MM.1S (cell line): ENCODE measurements around the gene PKP2.

Experiments used
- EZH2 ChIP-seq: fragments of 300-600 bp; sonication (generic); optimal IDR thresholded peaks from 2 replicates; pipeline ENCODE3; 2017; ENCODE audit warnings: low read depth, mild to moderate bottlenecking, antibody characterized with exemption, low read length, mixed read lengths
- EZH2phosphoT487 ChIP-seq: fragments of 300-600 bp; sonication (generic); IDR thresholded peaks from 2 replicates; pipeline ENCODE4 v1.6.1; 2018; ENCODE audit warnings: antibody characterized with exemption, low read length
- TF ChIP-seq, protein P1 (sequence below): fragments of 300-600 bp; sonication (generic); IDR thresholded peaks from 2 replicates; pipeline ENCODE4 v1.5.1; 2016; ENCODE audit warnings: antibody characterized with exemption, low read length, mixed read lengths

DNA sequence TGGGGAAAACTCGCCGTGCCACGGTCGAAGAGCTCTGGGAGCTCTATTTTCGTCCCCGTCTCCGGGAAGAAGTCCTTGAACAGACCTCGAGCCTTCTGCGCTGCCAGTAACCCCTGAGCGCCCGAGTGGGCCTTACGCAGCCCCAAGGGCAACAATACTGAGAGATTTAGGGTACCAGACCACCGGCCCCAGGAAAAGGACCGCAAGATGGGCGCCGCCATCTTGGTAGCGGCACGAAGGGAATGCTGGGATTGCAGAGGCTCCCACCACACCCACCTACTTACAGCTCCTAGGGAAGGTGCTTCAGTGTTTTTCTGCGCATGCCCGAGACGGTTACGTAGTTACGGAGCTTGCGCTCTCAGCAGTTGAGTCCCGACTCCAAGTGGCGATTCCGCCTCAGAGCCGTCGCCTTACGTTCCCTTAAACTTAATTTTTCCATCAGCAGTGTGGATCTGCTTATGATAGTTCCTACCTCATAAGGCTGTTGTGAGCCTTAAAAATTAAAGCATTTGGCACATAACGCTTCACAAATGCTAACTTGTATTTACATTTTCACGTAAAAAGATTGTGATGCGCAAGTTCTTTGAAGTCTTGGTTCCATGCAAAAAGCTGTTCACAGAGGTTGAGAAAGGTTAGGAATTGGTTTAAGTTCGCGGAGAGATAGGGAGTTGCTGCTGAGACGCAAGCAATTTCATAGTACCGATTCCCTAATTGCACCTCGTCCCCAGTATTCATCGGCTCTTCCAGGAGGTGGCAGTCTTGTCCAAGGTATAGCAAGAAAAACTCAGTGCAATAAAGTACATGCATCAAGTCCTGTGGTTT lies 140.7 kb downstream of the PKP2 start, which contains the start of gene YARS2:
- TF ChIP-seq, protein P1, sequence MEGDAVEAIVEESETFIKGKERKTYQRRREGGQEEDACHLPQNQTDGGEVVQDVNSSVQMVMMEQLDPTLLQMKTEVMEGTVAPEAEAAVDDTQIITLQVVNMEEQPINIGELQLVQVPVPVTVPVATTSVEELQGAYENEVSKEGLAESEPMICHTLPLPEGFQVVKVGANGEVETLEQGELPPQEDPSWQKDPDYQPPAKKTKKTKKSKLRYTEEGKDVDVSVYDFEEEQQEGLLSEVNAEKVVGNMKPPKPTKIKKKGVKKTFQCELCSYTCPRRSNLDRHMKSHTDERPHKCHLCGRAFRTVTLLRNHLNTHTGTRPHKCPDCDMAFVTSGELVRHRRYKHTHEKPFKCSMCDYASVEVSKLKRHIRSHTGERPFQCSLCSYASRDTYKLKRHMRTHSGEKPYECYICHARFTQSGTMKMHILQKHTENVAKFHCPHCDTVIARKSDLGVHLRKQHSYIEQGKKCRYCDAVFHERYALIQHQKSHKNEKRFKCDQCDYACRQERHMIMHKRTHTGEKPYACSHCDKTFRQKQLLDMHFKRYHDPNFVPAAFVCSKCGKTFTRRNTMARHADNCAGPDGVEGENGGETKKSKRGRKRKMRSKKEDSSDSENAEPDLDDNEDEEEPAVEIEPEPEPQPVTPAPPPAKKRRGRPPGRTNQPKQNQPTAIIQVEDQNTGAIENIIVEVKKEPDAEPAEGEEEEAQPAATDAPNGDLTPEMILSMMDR, result peak; percentile 84
- no peak for TF ChIP-seq EZH2phosphoT487
- no peak for TF ChIP-seq EZH2
